Activated B cell treated with CpG ODN at 0.5 μM for 24 hours (primary cell): ENCODE results near the gene MZB1. TPM values are rescaled to one million over a fixed set of nuclear protein-coding genes. Genes with fewer than 3 reads are reported as not detected.
A peak's percentile ranks its signal among the peaks of the same experiment; 100 is the strongest.

Experiments used
- ATAC-seq: fragments of 200-7000 bp; cut with Tn5 transposase; one replicate; pipeline ENCODE4 v1.10.0; 2021; ENCODE audit warnings: low read depth, mild to moderate bottlenecking, moderate library complexity
- CTCF ChIA-PET: fragments of 350-600 bp; sonication (Branson Sonifier 250); formaldehyde crosslinking; loops from one replicate; lab custom pipeline; 2021; ENCODE audit warnings: antibody characterized with exemption; lab: Charles Lee
- POLR2A ChIA-PET: fragments of 350-600 bp; sonication (Branson Sonifier 250); formaldehyde crosslinking; loops from one replicate; lab custom pipeline; 2021; ENCODE audit warnings: antibody characterized with exemption; lab: Charles Lee
- DNase-seq: peaks from one replicate; pipeline ENCODE4 v3.0.0; 2022
- H3K27ac Mint-ChIP-seq: one replicate; pipeline ENCODE4 v1.8.0; 2020; ENCODE audit warnings: mixed read lengths
- H3K27me3 Mint-ChIP-seq: one replicate; pipeline ENCODE4 v1.8.0; 2021; ENCODE audit warnings: mixed read lengths
- H3K36me3 Mint-ChIP-seq: one replicate; pipeline ENCODE4 v1.8.0; 2021; ENCODE audit warnings: low read depth, mixed read lengths
- H3K4me1 Mint-ChIP-seq: one replicate; pipeline ENCODE4 v1.8.0; 2021; ENCODE audit warnings: mixed read lengths
- H3K4me3 Mint-ChIP-seq: one replicate; pipeline ENCODE4 v1.8.0; 2020; ENCODE audit warnings: mild to moderate bottlenecking, mixed read lengths
- H3K9me3 Mint-ChIP-seq: one replicate; pipeline ENCODE4 v1.8.0; 2020; ENCODE audit warnings: mixed read lengths
- intact Hi-C: fragments of 100-400 bp; cut with micrococcal nuclease; formaldehyde crosslinking; loops from one replicate; pipeline ENCODE4 v1.15.1; 2024
- total RNA-seq: library from RNA; stranded (reverse); gene quantifications from 2 replicates; pipeline ENCODE4 v1.2.3, GENCODE V29; 2022
- TF ChIP-seq, protein P1 (sequence below): fragments of 200-600 bp; IDR thresholded peaks from one replicate; pipeline ENCODE4 v1.8.0; 2022; ENCODE audit warnings: antibody characterized with exemption, mild to moderate bottlenecking

MZB1 gene
- total RNA-seq, 1 donor from 2014 or later, result 47.1 TPM

DNA sequence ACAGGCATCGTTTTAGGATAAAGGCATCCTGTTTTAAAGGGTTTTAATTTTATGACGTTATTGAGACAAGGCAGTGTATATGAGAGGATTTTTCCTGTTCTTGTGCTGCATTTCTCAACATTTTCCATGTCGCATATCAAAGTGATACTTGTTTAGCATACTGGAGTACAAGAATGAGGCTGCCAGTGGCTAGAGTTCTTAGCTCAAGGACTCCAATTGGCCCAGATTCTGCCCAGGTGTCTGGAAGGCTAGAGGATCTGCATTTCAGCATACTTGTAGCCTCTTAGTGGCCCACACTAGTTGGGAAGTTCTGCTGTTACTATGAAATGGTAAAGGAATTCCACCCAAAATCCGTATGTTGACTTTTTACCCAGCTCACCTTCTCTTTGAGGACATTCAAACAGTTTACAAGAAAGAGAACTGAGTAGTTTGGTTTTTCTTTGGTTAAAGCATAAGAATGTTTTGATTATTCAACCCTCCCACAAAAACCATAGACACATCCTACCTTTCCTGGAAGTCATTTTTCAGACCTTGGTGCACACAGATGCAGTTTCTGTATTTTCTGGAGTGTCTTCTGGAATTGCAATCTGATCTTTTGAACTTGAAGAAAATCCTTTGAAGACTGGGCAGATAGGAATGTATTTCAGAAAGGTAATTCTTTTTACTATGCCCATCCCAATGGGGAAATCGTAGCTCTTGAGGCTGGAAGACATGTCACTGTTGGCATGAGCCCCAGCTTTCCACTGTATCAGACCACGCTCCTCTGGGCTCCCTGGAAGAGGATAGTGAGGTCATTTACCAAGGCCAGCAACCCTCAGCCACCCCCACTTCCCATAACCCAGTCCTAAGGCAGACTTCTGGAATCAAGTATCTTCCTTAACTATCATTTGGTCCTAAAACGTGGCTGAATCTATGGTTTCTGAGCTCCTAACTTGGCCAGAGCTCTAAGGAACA, 18.0 kb downstream of the MZB1 start:
- Mint-ChIP-seq H3K36me3 (peaks cover 52% of the 10 kb centered on the region), H3K27me3 (no peaks in the 10 kb centered on the region), H3K4me3 (no peak overlapping the region), H3K4me1 (no peaks in the 10 kb centered on the region), H3K27ac (no peak overlapping the region), H3K9me3 (no peaks in the 10 kb centered on the region)
- no peak for DNase-seq
- ChIA-PET CTCF (no interaction called here), POLR2A (no interaction called here)
- intact Hi-C loops, result no loop called here
- no peak for ATAC-seq
- TF ChIP-seq, protein P1, sequence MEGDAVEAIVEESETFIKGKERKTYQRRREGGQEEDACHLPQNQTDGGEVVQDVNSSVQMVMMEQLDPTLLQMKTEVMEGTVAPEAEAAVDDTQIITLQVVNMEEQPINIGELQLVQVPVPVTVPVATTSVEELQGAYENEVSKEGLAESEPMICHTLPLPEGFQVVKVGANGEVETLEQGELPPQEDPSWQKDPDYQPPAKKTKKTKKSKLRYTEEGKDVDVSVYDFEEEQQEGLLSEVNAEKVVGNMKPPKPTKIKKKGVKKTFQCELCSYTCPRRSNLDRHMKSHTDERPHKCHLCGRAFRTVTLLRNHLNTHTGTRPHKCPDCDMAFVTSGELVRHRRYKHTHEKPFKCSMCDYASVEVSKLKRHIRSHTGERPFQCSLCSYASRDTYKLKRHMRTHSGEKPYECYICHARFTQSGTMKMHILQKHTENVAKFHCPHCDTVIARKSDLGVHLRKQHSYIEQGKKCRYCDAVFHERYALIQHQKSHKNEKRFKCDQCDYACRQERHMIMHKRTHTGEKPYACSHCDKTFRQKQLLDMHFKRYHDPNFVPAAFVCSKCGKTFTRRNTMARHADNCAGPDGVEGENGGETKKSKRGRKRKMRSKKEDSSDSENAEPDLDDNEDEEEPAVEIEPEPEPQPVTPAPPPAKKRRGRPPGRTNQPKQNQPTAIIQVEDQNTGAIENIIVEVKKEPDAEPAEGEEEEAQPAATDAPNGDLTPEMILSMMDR, result no peak

DNA sequence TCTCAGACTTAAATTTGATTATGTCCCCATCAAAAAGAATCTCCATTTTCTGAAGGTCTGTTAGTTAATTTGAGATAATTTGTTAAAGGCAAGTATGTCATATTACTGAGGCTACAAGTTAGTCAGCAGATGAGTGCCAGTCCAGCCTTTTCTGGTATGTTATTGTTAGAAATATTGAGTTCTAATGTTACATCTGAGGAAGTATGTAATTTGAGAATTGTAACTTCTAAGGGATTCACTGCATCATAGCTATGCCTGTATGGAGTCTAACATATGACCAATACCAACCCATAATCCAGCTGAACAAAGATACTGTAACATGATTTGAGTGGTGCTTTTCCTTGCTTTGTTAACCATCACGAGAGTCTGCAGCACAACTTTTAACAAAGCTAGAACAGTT, 20.5 kb downstream of the MZB1 start:
- Mint-ChIP-seq H3K4me1 (no peaks in the 10 kb centered on the region), H3K36me3 (peaks cover 68% of the 10 kb centered on the region), H3K4me3 (no peak overlapping the region), H3K27me3 (no peaks in the 10 kb centered on the region), H3K9me3 (no peaks in the 10 kb centered on the region), H3K27ac (no peak overlapping the region)
- CTCF ChIA-PET, result interaction anchor here (1.8 kb wide), 1 partner anchor 19 kb away, joined by 4 read pairs; no protein-coding TSS in a partner anchor
- TF ChIP-seq, protein P1, result no peak
- ATAC-seq, result no peak
- no peak for DNase-seq
- POLR2A ChIA-PET, result interaction anchor here (0.6 to 0.7 kb wide), 2 partner anchors 75 to 99 kb away, joined by 3 read pairs; partner anchors contain the start of gene MATR3
- intact Hi-C loops, result loop anchor here (2.0 kb wide), 1 partner anchor 18 kb away; no protein-coding TSS in a partner anchor

DNA sequence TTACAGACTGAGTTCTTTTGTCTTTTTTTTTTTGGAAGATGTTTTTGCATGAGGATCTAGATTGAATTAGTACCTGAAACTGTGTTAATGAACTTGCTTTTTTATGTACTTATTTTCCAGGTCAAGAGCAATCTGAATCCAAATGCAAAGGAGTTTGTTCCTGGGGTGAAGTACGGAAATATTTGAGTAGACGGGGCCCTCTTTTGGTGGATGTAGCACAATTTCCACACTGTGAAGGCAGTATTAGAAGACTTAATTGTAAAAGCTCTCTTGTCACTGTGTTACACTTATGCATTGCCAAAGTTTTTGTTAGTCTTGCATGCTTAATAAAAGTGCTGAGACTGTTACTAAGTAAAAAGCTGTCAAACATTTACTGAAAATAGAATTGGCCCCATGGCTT, 21.1 kb downstream of the MZB1 start:
- intact Hi-C loops, result loop anchor here (2.0 kb wide), 1 partner anchor 18 kb away; no protein-coding TSS in a partner anchor
- ChIA-PET POLR2A (interaction anchor here (0.7 to 1.2 kb wide), 2 partner anchors 27 to 75 kb away, joined by 3 read pairs; partner anchors contain the start of gene MATR3), CTCF (interaction anchor here (1.8 kb wide), 1 partner anchor 19 kb away, joined by 4 read pairs; no protein-coding TSS in a partner anchor)
- TF ChIP-seq, protein P1, result no peak
- Mint-ChIP-seq H3K27me3 (no peaks in the 10 kb centered on the region), H3K36me3 (peaks cover 69% of the 10 kb centered on the region), H3K9me3 (no peaks in the 10 kb centered on the region), H3K27ac (peak overlapping the region; percentile 41), H3K4me3 (no peak overlapping the region), H3K4me1 (no peaks in the 10 kb centered on the region)
- ATAC-seq (no peak), DNase-seq (no peak)

DNA sequence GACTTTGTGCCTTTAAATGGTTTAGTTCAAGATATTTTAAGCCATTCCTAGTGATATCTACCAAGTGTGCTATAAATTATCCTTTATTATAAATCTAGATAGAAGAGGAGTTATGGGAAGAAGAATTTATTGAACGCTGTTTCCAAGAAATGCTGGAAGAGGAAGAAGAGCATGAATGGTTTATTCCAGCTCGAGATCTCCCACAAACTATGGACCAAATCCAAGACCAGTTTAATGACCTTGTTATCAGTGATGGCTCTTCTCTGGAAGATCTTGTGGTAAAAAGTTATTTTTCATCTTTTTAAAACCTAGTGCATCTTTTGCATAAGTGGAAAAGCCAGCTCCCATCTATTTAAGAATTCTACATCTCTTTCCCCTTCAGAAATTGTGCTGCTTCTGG, 25.2 kb downstream of the MZB1 start:
- no peak for DNase-seq
- Mint-ChIP-seq H3K4me3 (no peak overlapping the region), H3K27me3 (no peaks in the 10 kb centered on the region), H3K9me3 (no peaks in the 10 kb centered on the region), H3K36me3 (peaks cover 51% of the 10 kb centered on the region), H3K27ac (no peak overlapping the region), H3K4me1 (peaks cover 2% of the 10 kb centered on the region)
- ChIA-PET CTCF (interaction anchor here (1.0 kb wide), 1 partner anchor 10 kb away, joined by 3 read pairs; no protein-coding TSS in a partner anchor), POLR2A (interaction anchor here (1.2 kb wide), 1 partner anchor 22 kb away, joined by 3 read pairs; no protein-coding TSS in a partner anchor)
- TF ChIP-seq, protein P1, result no peak
- intact Hi-C loops, result no loop called here
- no peak for ATAC-seq

DNA sequence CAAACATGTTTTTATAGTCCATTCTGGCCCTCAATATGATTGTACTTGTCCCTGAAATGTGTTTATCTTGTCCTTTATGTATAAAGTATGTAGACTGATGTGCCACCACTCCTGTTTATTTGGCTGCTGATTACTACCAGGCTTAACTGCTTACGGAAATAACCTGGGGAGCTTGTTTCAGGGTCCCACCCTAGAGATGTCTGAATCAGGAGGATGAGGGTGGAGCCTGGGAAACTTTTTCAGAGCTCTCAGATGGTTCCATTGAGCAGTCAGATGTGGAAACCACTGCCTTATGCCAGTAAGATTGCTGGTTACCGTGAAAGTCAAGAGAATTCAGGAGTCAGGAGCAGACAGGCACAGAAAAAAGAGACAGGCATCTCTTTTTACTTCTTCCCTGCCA, 25.8 kb downstream of the MZB1 start:
- CTCF ChIA-PET, result interaction anchor here (1.0 kb wide), 1 partner anchor 10 kb away, joined by 3 read pairs; no protein-coding TSS in a partner anchor
- TF ChIP-seq, protein P1, result no peak
- ATAC-seq, result no peak
- no peak for DNase-seq
- Mint-ChIP-seq H3K27ac (no peak overlapping the region), H3K9me3 (no peaks in the 10 kb centered on the region), H3K36me3 (peaks cover 48% of the 10 kb centered on the region), H3K4me3 (no peak overlapping the region), H3K4me1 (peaks cover 2% of the 10 kb centered on the region), H3K27me3 (no peaks in the 10 kb centered on the region)
- POLR2A ChIA-PET, result interaction anchor here (0.5 to 1.2 kb wide), 2 partner anchors 13 to 22 kb away, joined by 3 read pairs; no protein-coding TSS in a partner anchor
- intact Hi-C loops, result no loop called here
